Lower leg skin (tissue), 3 donors: ENCODE data around the gene MTUS2.

Experiments
- POLR2A ChIP-seq, 2 donors: fragments of 450-650 bp; IDR thresholded peaks; one replicate each; pipeline ENCODE4 v1.6.1; 2016 to 2017; ENCODE audit warnings: antibody characterized with exemption in 2 of 2, mild to moderate bottlenecking in 1 of 2, moderate library complexity in 1 of 2
- TF ChIP-seq, protein P1 (sequence below), 3 donors: fragments of 450-650 bp; IDR thresholded peaks; one replicate each; pipeline ENCODE4 v1.5.1; 2016; ENCODE audit warnings: antibody characterized with exemption in 3 of 3, mild to moderate bottlenecking in 3 of 3, moderate library complexity in 2 of 3

DNA sequence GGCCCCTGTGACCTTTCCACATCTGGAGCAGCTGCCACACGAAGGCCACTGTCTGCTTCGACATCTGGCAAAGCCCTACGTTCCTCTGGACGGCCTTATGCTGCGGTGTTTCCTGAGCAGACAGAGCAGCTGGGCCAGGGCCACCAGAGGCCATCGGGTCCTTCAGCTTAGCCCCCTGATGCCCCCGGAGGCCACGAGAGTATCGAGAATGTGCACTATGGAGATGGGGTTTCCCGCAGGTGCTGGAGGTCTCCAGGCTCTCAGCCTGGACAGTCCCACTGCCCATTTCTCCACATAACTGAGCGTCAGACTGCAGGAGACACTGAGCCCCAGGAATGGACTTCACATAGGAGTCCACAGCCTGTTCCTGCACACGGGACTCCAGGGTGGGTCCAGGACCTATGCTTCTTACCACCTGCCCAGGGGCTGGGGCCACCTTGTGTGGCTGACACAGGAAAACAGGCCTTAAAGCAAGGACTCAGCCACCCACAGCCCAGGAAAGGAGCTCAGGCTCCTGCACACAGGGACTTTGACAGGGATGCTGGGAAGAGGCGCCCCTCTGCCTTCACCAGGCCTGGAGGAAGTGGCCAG, 694.7 kb downstream of the MTUS2 start:
- TF ChIP-seq POLR2A (IDR thresholded peaks at IDR 0.05) = no peak
- TF ChIP-seq, protein P1, sequence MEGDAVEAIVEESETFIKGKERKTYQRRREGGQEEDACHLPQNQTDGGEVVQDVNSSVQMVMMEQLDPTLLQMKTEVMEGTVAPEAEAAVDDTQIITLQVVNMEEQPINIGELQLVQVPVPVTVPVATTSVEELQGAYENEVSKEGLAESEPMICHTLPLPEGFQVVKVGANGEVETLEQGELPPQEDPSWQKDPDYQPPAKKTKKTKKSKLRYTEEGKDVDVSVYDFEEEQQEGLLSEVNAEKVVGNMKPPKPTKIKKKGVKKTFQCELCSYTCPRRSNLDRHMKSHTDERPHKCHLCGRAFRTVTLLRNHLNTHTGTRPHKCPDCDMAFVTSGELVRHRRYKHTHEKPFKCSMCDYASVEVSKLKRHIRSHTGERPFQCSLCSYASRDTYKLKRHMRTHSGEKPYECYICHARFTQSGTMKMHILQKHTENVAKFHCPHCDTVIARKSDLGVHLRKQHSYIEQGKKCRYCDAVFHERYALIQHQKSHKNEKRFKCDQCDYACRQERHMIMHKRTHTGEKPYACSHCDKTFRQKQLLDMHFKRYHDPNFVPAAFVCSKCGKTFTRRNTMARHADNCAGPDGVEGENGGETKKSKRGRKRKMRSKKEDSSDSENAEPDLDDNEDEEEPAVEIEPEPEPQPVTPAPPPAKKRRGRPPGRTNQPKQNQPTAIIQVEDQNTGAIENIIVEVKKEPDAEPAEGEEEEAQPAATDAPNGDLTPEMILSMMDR (IDR thresholded peaks at IDR 0.05) = no peak
